Measurements from ENCODE around the gene NIN.
"Not testable (repeated sequence)": the region's sequence is repeated elsewhere in the genome, so short reads cannot be mapped to it uniquely, and the experiment has no call there.

The NIN gene

DNA sequence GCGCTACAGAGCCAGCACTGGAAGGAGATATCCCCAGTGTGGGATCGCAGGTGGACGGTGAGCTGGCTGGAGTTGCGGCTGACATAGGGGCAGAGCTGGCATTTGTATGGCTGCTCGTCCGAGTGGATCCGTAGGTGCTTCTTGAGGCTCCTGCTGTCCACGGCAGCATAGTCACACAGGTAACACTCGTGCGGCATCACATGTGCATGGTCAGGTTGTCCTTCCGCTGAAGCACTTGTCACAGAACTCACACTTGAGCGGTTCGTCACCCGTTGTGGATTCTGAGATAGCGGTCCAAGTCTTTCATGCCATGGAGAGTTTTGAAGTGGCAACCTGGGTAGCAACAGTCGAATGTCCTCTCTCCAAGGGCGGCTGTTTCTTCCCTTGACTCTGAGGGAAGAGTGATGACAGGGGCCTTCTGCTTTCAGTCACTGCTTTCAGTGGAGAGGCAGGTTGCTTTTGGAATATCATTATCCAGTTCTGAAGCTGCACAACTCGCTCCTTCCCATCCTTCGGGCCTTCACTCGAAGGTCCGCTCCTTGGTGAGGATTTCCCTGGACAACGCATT is 125.9 kb downstream of the NIN start:
- FAIRE-seq, result no peak

DNA sequence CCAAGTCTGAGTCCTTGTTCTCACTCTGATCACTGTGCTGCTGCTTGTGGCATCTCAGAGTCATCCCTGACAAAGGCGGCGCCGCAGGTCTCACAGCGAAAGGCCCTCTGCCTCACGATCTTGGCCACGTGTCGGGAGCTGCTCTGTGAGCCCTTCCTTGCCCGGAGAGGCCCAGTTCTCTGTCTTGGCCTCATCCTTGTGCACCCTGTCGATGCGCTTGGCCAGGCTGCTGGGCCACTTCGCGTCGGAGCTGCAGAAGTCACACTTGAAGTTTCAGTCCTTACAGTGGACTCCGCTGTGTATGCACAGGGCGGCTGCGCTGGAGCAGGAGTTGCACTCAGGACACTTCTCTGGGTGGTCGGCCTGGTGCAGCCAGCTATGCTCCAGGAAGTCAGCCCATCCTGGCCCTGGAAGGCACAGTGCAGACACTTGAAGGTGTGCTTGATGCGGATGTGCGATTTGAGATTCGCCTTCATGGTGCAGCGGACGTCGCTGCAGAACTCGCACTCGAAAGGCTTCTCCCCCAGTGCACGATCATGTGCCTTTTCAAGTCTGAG is 126.4 kb downstream of the NIN start:
- FAIRE-seq, result no peak

DNA sequence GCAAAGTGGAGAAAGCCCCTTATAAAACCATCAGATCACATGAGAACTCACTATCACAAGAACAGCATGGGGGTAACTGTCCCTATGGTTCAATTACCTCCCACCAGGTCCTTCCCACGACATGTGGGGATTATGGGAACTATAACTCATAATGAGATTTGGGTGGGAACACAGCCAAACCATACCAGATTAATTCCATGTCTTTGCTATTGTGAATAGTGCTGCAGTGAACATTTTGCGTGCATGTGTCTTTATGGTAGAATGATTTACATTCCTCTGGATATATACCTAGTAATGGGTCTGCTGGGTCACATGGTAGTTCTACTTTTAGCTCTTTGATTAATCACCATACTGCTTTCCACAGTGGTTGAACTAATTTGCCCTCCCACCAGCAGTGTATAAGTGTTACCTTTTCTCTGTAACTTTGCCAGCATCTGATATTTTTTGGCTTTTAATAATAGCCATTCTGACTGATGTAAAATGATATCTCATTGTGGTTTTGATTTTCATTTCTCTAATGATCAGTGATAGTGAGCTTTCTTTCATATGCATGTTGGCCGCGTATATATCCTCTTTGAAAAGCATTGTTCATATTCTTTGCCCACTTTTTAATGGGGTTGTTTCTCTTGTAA is 133.2 kb downstream of the NIN start:
- no peak for FAIRE-seq

DNA sequence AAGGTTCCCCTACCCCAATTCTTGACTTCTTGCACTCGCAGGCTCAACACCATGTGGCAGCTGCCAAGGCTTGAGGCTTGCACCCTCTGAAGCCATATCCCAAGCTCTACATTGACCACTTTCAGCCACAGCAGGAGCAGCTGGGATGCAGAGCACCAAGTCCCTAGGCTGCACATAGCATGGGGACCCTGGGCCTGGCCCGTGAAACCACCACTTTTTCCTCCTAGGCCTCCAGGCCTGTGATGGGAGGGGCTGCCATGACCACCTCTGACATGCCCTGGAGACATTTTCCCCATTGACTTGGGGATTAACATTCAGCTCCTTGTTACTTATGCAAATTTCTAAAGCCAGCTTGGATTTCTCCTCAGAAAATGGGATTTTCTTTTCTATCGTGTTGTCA is 136.7 kb downstream of the NIN start:
- not testable (repeated sequence) for FAIRE-seq

DNA sequence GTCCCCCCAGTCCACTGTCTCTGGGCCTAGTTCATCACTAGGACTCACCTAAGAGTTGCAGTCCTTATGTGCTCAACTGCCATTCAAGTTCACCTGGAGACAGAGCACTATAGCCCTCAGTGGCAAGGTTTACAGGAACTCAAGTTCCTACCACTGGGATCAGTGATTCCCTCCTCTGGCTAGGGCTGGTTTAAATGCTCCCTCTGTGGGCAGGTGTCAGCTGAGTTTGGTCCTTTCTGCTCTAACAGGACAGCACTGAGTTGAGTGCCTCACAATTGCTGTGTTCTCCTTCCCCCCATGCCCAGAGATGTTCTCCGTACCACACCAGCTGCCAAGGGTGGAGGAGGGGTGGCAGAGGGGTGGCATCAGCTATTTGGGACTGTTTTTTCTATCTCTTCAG is 142.1 kb downstream of the NIN start:
- FAIRE-seq, result no peak

GRCh38 chr14:50679674-50680073 is 151.3 kb downstream of the NIN start:
- no peak for FAIRE-seq

DNA sequence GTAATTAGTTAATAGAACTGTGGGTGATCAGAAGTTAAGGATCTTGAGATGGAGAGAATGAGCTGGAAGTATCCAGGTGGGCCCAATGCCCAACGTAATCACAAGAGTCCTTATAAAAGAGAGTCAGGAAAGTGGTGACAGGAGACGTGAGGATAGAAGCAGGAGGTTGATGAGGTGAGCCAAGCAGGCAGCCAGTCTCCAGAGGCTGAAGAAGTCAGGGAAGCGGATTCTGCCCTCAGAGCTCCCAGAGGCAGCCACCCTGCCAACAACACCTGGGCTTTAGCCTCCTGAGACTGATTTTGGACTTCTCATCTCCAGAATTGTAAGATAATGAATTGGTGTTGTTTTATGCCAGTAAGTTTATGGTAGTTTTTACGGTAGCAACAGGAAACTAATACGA is 152.8 kb downstream of the NIN start:
- FAIRE-seq, result no peak

DNA sequence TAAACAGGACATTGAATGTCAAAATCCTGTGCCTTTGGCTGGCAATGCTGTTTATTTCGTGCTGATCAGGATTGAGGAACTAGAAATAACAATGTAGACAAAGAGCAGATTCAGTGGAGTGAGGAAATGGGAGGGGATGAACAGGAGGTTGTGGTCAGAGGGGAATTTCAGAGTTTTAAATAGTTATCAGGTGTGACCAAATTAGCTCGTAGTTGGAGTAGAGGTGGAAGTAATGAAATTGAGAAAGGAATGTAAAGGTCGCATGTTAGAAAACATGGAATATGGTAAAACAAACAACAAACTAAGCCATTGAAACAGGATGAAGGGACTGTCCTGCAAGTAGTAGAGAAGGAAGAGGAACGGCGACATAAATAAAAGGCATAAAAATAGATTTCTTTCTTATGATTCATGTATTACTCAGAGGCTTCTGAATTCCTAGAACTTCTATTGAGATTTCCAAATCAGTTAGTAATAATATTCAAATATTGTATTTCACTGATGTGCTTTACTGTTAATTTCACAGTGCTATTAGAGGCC is 153.4 kb downstream of the NIN start:
- FAIRE-seq, result no peak

- FAIRE-seq, result no peak
Observed at GRCh38 chr14:50676814-50677516, 154.0 kb downstream of the NIN start.

DNA sequence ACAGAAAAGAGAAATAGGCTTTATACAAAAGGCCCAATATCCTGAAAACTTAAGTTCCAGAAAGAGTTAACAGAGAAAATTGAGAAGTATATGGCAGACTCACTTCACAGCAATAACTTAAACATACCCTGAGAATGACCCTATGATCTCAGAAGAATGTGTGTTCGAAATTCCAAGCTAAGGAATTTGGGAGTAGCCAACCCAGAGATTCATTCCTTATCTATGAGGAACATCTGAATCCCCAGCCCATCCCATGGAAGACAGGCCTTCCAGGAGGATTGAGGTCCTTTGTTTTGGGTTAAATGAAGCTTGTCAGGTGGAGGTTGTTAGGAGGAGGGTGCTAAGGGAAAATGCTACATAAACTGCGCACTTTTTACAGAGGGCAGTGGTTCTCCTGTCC is 155.4 kb downstream of the NIN start:
- FAIRE-seq, result no peak

GRCh38 chr14:50670866-50671256 is 160.1 kb downstream of the NIN start:
- no peak for FAIRE-seq

GRCh38 chr14:50670196-50670865 is 160.6 kb downstream of the NIN start:
- no peak for FAIRE-seq

All from endometrium (tissue), 2 donors.